CD1c-positive myeloid dendritic cell (primary cell): ENCODE results near the gene CAMK2A.

Experiments used
- DNase-seq: peaks from one replicate; pipeline ENCODE4 v3.0.0-alpha.2; 2016; ENCODE audit errors: extremely low spot score

The CAMK2A gene

DNA sequence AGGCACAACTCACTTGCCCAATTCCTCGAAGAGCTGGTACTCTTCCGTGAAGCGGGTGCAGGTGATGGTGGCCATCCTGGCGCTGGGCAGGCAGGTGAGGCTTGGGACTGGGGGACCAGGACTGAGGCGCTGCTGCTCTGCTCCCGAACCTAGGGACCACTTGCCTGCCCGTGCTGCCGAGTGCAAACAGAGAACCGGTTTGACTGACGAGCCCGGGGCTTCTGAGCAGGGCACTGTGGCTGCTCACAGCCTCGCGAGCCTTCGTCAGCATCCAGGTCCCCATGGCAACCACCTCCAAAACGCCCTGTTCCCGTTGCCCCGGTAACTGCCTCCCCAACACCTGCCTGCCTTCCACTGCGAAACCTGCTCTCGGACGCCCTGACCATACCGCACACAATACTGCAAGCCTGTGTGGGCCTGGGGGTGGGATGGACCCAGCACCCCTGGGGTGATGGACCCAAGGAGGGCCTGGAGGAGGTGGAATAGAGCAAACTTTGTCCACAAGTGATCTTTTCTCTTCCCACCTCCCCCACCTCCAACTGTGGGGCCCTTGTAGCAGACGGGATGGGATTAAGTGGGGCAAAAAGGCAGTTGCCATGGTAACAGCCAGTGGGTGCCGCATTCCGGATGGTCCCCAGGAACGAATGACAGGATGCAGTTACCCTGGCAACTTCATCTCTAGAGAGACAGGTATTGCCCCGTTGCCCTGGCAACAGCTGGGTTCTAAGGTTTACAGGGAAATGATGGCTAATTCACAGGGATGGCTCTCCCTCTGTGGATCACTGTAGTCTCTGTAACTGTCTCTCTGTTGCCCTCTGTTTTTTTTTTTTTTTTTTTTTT lies at the start of gene CAMK2A:
CAMK2A (minus strand) TSS at position 223 of the 840 bp plus-strand sequence; CDS start at position 75, 148 bp downstream.
- no peak for DNase-seq

DNA sequence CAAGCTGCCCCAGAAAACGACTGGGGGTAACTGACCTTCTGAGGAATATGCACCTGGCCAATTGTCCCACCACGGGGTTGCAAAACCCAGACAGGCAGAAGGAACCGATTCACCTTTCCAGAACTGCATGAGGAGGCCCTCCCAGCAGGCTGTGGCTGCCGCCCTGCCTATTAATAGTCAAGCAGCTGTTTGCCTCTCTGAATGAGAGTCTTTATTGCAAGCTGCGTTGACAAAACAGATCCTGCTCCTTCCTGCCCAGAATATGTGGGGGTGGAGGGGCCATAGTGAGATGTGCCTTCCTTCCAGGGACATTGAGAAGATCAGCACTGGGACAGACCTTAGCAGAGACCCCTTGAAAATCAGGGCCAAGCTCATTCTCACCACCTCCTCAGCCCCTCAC lies 49.6 kb upstream of the CAMK2A start:
- no peak for DNase-seq

DNA sequence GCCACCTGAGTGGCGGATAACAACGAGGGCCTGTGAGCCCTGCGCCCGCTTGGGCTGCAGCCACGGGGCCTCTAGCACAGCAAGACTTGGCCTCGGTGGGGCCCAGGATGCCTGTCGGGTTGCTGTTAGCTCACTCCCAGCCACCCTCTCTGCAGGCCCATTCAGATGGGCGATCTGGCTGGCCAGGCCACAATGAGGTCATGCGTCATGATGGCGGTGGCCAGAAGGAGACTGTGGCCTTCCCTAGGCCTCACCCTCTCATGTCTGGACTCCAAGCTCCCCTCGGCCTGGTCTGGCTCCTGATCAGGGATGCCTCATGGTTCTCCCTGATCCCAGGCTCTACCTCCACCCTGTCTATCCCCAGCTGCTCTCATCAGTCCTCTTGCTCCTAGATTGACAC lies 49.0 kb upstream of the CAMK2A start:
- no peak for DNase-seq

DNA sequence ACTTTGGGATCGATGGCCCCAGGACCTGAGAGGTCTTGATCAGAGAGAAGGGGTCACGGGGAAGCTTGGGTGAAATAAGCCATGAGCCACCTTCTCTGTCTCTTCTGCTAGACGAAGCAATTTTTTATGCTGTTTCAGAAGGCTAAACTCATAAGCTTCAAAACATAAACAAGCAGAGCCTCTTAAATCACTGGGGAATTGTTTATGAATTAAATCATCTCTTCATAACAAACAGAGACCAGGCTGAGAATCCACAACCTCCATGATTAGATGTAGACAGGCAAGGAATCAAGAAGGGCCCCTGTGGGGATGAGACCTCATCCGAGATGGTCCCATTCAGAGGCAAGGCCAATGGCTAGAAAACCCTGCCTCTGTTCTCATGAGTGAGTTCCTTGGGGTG lies 46.2 kb upstream of the CAMK2A start:
- no peak for DNase-seq

DNA sequence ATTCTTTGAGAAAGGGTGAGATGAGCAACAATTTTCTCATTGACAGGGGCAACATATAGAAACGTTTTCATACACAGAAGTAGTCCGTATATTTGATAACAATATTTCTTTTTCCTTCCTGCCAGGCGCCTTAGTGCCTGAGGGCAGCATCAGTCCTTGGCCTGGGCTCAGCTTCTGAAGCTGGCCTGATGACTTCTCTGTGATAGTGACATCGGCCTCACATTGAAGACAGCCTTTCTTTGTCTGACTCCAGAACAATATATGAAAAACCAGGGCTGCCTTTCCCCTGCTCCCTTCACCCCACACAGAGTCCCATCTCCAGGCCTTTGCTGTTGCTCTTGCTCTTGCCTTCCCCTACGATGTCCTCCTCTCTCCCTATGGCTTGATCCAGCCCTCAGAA lies 43.8 kb upstream of the CAMK2A start:
- DNase-seq: no peak

DNA sequence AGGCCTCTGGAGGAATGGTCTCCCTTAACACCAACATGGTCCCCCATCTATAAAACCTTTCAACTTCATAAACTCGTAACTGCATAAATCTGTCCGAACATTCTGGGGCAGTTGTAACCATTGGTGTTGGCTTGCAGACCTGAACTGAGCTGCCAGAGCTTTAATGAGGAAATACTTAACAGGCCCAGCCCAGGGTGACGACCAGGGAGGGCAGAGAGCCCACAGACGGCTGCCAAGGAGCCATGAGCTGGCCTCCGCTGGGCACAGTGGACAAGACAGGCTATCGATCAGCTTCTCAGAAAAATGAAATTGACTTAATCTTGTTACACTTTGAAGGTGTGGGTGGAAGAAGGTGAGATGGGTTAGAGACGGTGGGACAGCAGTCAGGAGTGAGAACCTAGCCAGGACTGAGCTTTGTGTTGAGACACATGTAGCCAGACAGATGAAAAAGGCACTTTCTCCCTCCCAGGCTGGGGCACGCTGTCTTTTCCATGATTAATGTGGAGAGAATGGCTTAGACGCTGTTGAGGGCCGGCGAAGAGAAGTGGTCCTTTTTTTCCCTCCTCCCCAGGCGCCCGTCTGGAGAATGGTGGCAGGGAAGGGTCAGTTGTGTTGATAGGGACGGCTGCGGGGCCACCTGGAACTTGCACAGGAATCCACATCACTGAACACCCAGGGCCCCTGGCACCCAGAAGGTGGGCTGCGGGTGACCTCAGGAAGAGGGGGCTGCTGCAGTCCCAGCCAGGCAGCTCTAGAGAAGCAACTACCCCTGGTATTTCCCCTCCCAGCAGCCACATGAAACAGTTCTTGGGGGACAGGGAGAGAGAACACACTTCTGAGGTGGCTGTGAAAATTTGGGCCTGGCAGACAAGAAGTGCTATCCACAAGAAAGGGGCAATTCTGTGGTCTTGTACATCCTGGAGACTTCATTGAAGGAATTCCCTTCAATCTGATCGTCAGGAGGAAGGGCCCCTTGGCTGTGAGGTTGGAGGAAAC lies 40.6 kb upstream of the CAMK2A start:
- DNase-seq: no peak

DNA sequence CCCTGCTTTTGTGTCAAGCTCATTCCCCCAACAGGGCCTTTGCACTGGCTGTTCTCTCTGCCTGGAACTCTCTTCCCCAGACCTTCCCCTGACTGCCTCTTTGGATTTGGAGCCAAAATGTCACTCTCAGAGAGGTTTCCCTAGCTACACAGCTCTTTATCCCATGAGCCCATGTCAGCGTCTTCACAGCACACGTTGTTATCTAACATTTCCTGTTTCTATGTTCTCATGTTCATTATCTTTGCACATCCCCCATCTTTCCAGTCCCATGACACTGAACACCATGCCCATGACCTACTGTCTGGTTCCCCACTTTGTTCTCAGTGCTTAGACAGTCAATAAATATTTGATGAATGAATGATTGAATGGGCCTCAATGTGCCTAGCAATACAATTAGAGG lies 39.5 kb upstream of the CAMK2A start:
- no peak for DNase-seq

DNA sequence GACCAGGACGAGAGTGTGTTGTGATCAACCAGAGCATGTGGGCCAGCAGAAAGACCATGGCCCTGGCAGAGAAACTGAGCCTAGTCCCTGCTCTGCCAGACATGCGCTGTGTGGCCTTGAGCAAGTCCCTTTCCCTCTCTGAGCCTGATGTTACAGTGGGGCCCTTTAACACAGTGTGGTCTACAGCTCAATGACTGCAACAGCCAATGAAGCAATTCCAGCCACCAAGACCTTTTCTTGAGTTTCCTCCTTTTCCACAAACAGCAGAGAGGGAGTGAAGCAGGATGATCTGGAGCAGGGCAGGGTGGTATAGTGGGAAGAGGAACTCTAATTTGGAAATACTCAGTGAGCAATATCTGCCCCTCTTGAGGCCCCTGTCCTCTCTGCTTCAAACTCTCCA lies 38.9 kb upstream of the CAMK2A start:
- no peak for DNase-seq

DNA sequence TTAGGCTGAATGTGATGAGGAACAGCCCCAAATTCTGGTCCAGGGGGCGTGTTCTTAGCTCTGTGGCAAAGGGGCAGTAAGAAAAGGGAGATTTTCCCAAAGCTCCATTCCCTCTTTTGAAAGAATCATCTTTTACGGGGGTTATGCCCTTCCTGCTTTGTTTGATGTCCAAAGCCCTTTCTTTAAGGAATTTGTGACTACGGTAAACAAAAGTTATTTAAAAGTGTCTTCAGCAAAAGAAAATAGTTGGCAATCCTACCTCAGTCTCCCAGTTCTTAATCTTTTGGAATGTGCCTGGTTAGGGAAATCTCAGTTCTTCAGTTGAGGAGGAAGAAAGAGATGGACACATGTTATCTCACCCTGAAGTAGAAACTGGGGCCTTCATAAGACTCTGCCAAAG lies 37.6 kb upstream of the CAMK2A start:
- no peak for DNase-seq

DNA sequence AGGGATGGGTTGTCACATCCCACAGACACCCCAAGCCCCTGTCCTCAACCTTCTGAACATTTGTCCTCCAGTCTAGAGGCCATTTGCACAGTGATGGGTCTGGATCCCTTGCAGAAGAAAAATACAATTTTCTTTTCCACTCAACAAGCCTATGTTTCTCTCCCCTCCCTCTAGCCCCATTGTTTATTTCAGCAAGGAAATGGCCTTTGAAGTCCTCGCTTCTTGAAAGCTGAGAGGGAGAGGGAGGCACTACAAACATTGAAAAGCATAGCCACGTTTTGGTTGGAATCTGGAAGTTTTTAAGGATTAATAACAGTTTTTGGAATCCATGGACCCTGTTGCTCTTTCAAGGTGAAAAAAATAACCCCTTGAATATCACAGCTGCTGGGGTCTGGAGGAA lies 37.1 kb upstream of the CAMK2A start:
- no peak for DNase-seq

DNA sequence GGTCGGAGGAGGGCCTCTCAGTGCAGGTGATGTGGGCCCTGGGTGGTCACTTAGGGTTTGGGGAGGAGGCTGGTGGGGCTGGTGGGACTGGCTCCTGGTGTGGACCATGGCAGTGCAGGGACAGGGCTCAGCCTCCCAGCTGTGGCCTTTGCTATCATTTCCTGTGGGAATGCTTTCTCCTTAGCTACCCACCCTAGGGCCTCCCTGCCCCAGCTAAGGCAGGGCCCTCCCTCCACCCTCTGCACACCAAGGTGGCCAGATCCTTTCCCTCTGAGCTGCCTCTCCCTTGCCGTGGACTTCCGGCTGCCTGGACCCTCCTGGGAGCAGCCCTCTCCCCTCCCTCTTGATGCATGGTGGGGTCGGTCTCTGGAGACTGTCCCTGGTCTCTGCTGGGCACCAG lies 35.9 kb upstream of the CAMK2A start:
- DNase-seq: no peak

DNA sequence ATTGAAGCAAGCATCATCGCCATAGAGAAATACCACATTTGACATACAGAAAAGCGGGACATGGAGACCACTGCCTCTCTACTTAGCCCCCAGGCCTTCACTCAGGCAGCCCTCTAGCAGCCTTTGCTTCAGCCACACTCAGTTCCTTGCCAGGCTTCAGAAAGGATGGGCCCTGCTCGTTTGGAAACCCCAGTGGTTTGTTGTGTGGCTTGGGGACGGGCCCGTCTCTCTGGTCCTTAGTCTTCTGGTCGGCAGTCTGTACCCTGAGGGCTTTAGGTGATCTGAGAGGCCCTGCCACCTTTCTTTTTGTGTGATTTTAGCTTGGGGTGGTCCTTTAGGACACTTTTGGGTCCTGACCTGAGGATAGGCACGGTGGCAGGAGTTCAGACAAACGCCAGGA lies 34.2 kb upstream of the CAMK2A start:
- no peak for DNase-seq

DNA sequence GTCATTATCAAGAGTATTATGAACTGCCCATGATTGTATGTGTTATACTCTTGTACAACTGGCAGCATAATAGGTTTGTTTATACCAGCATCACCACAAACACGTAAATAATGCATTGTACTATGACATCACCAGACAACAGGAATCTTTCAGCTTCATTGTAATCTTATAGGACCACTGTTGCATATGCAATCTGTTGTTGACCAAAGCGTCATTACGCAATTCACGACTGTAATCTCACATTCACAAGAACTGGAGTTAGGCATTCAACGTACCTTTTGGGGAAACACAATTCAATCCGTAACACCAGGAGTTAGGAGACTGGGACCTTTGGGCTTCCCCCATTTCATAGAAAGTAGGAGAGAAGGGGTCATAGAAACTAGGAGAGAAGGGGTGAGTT lies 33.5 kb upstream of the CAMK2A start:
- DNase-seq: no peak

DNA sequence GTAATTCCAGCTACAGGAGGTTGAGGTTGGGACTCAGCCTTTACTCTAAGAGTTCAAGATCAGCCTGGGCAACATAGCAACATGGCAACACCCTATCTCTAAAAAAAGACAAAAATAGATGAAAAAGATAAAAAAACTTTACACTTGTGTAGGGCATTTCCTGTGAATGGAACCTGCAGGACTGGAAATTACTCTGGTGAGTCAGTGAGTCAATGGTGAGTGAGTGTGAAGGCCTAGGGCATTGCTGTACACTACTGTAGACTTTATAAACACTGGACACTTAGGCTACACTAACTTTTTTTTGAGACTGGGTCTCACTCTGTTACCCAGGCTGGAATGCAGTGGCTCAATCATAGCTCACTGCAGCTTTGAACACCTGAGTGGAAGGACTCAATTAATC lies 32.6 kb upstream of the CAMK2A start:
- no peak for DNase-seq

DNA sequence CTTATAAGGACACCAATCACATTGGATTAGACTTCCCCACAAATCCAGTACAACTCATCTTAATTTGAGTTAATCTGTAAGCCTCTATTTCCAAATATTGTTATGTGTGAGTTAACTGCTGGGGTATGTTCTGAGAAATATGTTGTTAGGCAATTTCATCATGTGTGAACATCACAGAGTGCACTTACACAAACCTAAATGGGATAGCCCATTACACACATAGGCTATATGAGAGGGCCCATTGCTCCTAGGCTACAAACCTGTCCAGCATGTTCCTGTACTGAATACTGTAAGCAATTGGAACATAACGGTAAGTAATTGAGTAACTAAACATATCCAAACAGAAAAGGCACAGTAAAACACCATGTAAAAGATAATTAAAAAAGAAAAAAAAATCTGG lies 32.2 kb upstream of the CAMK2A start:
- no peak for DNase-seq

DNA sequence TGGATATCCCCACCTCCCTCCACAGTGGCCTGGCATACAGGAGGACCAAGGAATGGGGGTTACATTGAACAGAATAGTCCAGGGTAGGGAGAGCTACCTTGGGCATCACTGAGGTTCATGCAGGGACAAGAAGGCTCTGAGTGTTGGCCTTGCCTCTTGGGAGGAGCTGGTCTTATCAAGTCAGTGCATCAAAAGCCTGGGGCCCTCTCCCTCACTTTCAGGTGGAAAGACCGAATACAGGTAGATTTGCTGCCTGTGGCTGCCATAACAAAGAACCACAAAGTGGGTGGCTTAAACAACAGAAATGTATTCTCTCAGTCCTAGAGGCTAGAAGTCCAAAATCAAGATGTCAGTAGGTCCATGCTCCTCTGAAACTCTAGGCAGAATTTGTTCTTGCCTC lies 31.6 kb upstream of the CAMK2A start:
- no peak for DNase-seq

DNA sequence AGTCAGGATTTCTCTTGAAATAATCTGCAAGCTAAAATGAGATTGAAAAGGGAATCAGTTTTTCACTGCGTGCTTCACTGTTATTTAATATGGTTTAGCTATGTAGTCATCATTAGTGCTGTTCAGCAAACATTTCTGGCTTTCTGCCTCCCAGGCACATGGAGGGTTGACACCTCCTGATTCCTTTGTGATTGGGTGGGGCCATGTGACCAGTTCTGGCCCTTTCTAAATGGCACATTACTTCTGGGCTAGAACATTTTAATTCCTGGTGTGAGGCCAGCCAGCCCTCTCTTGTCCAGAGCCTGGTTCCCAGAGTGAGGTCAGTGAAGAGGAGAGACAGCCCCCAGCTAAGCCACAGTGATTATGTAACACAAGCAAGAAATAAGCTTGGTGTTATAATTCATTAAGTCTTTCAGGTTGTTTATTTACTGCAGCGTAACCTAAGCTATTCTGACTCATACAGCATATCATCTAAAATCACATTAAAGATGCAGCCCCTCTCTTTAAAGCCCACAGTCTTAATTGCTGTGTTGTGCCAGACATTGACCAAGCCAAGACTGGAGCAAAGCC lies 30.6 kb upstream of the CAMK2A start:
- no peak for DNase-seq

DNA sequence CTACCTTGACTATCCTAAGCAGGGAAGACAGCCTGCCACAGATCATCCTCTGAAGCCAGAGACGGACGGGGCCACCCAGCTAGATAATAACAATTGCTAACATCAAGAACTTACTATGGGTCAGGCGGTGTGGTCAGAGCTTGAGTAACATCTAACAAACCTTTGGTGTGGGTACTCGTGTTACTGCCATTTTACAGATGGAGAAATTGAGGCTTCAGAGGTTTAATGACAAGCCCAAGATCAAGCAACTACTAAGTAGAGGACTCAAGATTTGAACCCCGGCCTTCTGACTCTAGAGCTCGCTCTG lies 29.9 kb upstream of the CAMK2A start:
- DNase-seq: no peak

DNA sequence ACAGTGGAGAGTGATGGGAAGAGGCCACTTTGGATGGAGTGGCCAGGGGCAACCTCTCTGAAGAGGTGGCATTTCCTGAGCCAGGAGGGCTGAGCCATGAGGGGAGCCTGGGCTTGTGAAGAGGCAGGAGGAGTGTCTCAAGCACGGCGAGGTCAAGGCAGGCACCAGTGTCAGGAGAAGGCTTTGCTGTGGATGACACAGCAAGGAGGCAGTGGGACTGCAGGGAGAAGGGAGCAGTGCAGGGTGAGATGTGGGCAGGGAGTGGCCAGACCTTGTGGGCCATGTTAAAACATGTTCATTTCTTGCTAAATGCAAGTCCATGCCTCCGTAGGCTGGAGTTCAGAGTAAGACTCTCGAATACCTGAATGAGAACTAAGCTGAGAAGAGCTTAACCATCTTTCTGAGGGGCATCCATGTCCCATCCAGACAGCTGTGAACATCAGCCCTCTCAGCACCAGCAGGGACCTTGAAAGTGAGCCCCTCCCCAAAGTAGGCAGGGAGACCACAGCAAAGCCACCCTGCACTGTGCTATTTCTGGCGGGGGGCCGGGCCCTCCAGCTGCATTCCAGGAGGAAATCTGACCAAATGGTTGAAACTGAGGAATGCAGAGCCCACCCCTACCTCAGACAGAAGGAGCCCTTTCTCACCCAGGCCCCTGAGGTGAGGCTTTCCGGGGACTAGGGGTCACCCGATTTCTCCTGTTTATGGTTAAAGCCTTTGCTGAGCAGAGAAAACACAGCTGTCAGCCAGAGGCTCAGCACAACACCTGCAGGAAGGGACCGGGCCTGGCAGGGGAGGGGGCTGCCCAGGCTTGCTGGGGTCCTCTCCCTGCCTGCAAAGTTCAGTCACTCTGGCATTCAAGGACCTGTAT lies 29.3 kb upstream of the CAMK2A start:
- DNase-seq: no peak

DNA sequence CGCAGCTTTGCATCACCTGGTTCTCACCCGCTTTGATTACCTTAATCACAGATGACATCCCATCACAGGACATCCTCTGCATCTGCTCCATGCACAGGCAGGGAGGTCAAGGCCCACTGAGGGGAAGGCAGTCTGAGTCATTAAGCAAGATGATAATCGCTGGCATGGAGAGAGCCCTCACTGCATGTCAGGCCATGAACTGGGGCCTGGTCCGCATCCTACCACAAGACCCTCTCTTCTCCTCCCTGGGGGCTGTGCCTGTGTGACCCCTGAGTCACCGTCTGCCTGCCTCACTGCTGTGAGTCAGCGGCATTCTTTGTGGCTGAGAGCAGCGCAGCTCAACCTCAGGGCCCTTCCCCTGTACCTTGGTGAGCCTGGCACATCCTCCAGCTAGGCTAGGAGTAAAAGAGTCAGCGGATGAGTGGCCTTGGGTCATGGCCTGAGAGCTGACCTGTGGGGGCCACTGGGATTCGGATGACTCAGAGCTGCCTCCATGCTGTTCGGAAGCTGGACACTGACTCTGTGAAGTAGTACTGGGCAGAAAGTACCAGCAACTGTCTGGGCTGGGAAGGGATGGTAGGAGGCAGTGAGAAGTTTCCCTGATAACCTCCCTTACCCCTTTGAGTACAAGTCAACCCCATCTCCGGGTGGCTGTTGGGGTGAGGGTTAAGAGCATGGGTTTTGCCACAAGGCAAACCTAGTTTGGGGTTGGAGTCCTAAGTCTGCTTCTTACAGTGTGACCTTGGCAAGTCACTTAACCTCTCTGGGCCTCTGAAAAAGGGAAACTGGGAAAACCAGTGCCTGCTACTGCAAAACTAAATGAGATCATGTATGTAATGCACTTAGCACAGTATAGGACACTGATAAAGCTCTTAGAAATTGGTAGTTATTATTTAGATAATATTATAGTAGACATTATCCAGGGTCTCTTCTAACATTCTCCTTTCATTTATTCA lies 27.8 kb upstream of the CAMK2A start:
- no peak for DNase-seq

DNA sequence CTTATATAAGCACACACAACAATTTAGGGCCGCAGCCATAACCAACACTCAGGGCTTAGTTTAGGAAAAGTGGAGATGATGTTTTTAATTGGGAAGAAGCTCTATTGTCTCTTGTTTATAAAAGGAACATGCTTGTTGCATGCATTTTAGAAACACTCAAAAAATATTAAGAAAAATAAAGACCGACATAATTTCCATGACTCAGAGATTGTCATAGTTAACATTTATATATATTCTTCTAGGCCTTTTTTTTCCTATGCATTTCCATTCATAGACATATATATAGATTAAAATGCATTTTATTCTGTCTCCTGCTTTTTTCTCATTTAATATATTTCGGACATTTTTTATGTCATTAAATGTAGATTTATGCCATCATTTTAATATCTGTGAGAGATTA lies 26.7 kb upstream of the CAMK2A start:
- DNase-seq: no peak
